Stimulated activated naive CD8-positive, alpha-beta T cell treated with anti-CD3 and anti-CD28 coated beads, Interleukin-15, Interleukin-2, amounts not matched to agents 100 ng/mL and 50 ng/mL, for 24 hours (primary cell): ENCODE measurements around the gene OTOGL.

ENCODE experiments used
- H3K27ac Mint-ChIP-seq: one replicate; pipeline ENCODE4 v1.8.0; 2021; ENCODE audit warnings: mild to moderate bottlenecking, mixed read lengths
- H3K27me3 Mint-ChIP-seq: one replicate; pipeline ENCODE4 v1.8.0; 2021; ENCODE audit warnings: mixed read lengths
- H3K36me3 Mint-ChIP-seq: one replicate; pipeline ENCODE4 v1.8.0; 2021; ENCODE audit warnings: low read depth, mixed read lengths
- H3K4me1 Mint-ChIP-seq: one replicate; pipeline ENCODE4 v1.8.0; 2021; ENCODE audit warnings: low read depth, mixed read lengths
- H3K4me3 Mint-ChIP-seq: one replicate; pipeline ENCODE4 v1.8.0; 2021; ENCODE audit warnings: mild to moderate bottlenecking, mixed read lengths
- H3K9me3 Mint-ChIP-seq: one replicate; pipeline ENCODE4 v1.8.0; 2021; ENCODE audit warnings: mixed read lengths

The OTOGL gene

GRCh38 chr12:80157645-80158044 lies 58.3 kb downstream of the OTOGL start:
- Mint-ChIP-seq H3K4me1 (no peaks in the 10 kb centered on the region), H3K36me3 (no peaks in the 10 kb centered on the region), H3K4me3 (no peak overlapping the region), H3K27me3 (peaks cover 19% of the 10 kb centered on the region), H3K9me3 (no peaks in the 10 kb centered on the region), H3K27ac (no peak overlapping the region)

GRCh38 chr12:80161612-80162011 lies 62.3 kb downstream of the OTOGL start:
- Mint-ChIP-seq H3K27me3 (peaks cover 19% of the 10 kb centered on the region), H3K4me3 (no peak overlapping the region), H3K36me3 (no peaks in the 10 kb centered on the region), H3K27ac (no peak overlapping the region), H3K4me1 (no peaks in the 10 kb centered on the region), H3K9me3 (no peaks in the 10 kb centered on the region)

GRCh38 chr12:80162177-80162576 lies 62.8 kb downstream of the OTOGL start:
- H3K27me3 Mint-ChIP-seq, result peaks cover 19% of the 10 kb centered on the region

GRCh38 chr12:80165746-80166145 lies 66.4 kb downstream of the OTOGL start:
- Mint-ChIP-seq H3K27me3 (peaks cover 4% of the 10 kb centered on the region), H3K36me3 (no peaks in the 10 kb centered on the region), H3K4me1 (peaks cover 6% of the 10 kb centered on the region), H3K9me3 (no peaks in the 10 kb centered on the region), H3K4me3 (no peak overlapping the region), H3K27ac (no peak overlapping the region)

More at GRCh38 chr12:80162177-80162576, 62.8 kb downstream of the OTOGL start:
- H3K9me3 Mint-ChIP-seq, result no peaks in the 10 kb centered on the region
- no peak overlapping the region for H3K27ac Mint-ChIP-seq
- no peaks in the 10 kb centered on the region for H3K4me1 Mint-ChIP-seq
- no peaks in the 10 kb centered on the region for H3K36me3 Mint-ChIP-seq
- H3K4me3 Mint-ChIP-seq, result no peak overlapping the region

GRCh38 chr12:80166751-80167150 lies 67.4 kb downstream of the OTOGL start:
- no peak overlapping the region for H3K4me3 Mint-ChIP-seq
- H3K27ac Mint-ChIP-seq, result no peak overlapping the region
- H3K36me3 Mint-ChIP-seq, result no peaks in the 10 kb centered on the region
- H3K9me3 Mint-ChIP-seq, result no peaks in the 10 kb centered on the region
- peaks cover 6% of the 10 kb centered on the region for H3K4me1 Mint-ChIP-seq
- no peaks in the 10 kb centered on the region for H3K27me3 Mint-ChIP-seq

- Mint-ChIP-seq H3K4me1 (peaks cover 6% of the 10 kb centered on the region), H3K4me3 (no peak overlapping the region), H3K9me3 (no peaks in the 10 kb centered on the region), H3K27me3 (peaks cover 4% of the 10 kb centered on the region), H3K36me3 (no peaks in the 10 kb centered on the region), H3K27ac (no peak overlapping the region)
These were observed 69.6 kb downstream of the OTOGL start for GRCh38 chr12:80168936-80169335.

GRCh38 chr12:80170915-80171314 lies 71.6 kb downstream of the OTOGL start:
- Mint-ChIP-seq H3K36me3 (no peaks in the 10 kb centered on the region), H3K27ac (no peak overlapping the region), H3K4me1 (peaks cover 6% of the 10 kb centered on the region), H3K9me3 (no peaks in the 10 kb centered on the region), H3K4me3 (no peak overlapping the region), H3K27me3 (peaks cover 4% of the 10 kb centered on the region)

GRCh38 chr12:80173083-80173864 lies 73.9 kb downstream of the OTOGL start:
- Mint-ChIP-seq H3K36me3 (no peaks in the 10 kb centered on the region), H3K4me1 (peaks cover 6% of the 10 kb centered on the region), H3K27me3 (peaks cover 4% of the 10 kb centered on the region), H3K27ac (no peak overlapping the region), H3K4me3 (no peak overlapping the region), H3K9me3 (no peaks in the 10 kb centered on the region)

GRCh38 chr12:80175307-80175930 lies 76.1 kb downstream of the OTOGL start:
- peaks cover 4% of the 10 kb centered on the region for H3K27me3 Mint-ChIP-seq
- no peaks in the 10 kb centered on the region for H3K9me3 Mint-ChIP-seq
- H3K4me1 Mint-ChIP-seq, result peaks cover 12% of the 10 kb centered on the region

GRCh38 chr12:80176706-80177105 lies 77.4 kb downstream of the OTOGL start:
- H3K36me3 Mint-ChIP-seq, result no peaks in the 10 kb centered on the region
- H3K27me3 Mint-ChIP-seq, result peaks cover 4% of the 10 kb centered on the region
- no peaks in the 10 kb centered on the region for H3K9me3 Mint-ChIP-seq
- H3K27ac Mint-ChIP-seq, result no peak overlapping the region
- H3K4me1 Mint-ChIP-seq, result peaks cover 12% of the 10 kb centered on the region
- H3K4me3 Mint-ChIP-seq, result no peak overlapping the region

More at GRCh38 chr12:80175307-80175930, 76.1 kb downstream of the OTOGL start:
- Mint-ChIP-seq H3K36me3 (no peaks in the 10 kb centered on the region), H3K27ac (no peak overlapping the region), H3K4me3 (no peak overlapping the region)

- H3K36me3 Mint-ChIP-seq, result no peaks in the 10 kb centered on the region
- no peaks in the 10 kb centered on the region for H3K9me3 Mint-ChIP-seq
- peaks cover under 1% of the 10 kb centered on the region for H3K27me3 Mint-ChIP-seq
- H3K27ac Mint-ChIP-seq, result no peak overlapping the region
- H3K4me1 Mint-ChIP-seq, result peaks cover 12% of the 10 kb centered on the region
- H3K4me3 Mint-ChIP-seq, result no peak overlapping the region
These were observed 79.5 kb downstream of the OTOGL start for GRCh38 chr12:80178846-80179245.

- Mint-ChIP-seq H3K36me3 (no peaks in the 10 kb centered on the region), H3K9me3 (no peaks in the 10 kb centered on the region), H3K27me3 (peaks cover 3% of the 10 kb centered on the region), H3K27ac (no peak overlapping the region), H3K4me1 (peaks cover 10% of the 10 kb centered on the region), H3K4me3 (no peak overlapping the region)
These were observed 84.6 kb downstream of the OTOGL start for GRCh38 chr12:80183939-80184338.

- Mint-ChIP-seq H3K36me3 (no peaks in the 10 kb centered on the region), H3K27ac (no peak overlapping the region), H3K4me1 (peaks cover 6% of the 10 kb centered on the region), H3K4me3 (no peak overlapping the region), H3K9me3 (no peaks in the 10 kb centered on the region), H3K27me3 (peaks cover 3% of the 10 kb centered on the region)
These were observed 85.6 kb downstream of the OTOGL start for GRCh38 chr12:80184926-80185325.

GRCh38 chr12:80186727-80187217 lies 87.4 kb downstream of the OTOGL start:
- Mint-ChIP-seq H3K36me3 (no peaks in the 10 kb centered on the region), H3K27me3 (peaks cover 6% of the 10 kb centered on the region), H3K4me3 (no peak overlapping the region), H3K4me1 (peaks cover 6% of the 10 kb centered on the region), H3K9me3 (no peaks in the 10 kb centered on the region), H3K27ac (no peak overlapping the region)

- H3K27ac Mint-ChIP-seq, result peak overlapping the region; percentile 78
These were observed 88.3 kb downstream of the OTOGL start for GRCh38 chr12:80187660-80188090.

More at GRCh38 chr12:80187660-80188090, 88.3 kb downstream of the OTOGL start:
- H3K27me3 Mint-ChIP-seq, result peaks cover 6% of the 10 kb centered on the region
- peaks cover 6% of the 10 kb centered on the region for H3K4me1 Mint-ChIP-seq
- peak overlapping the region; percentile 4 for H3K4me3 Mint-ChIP-seq
- H3K36me3 Mint-ChIP-seq, result no peaks in the 10 kb centered on the region
- no peaks in the 10 kb centered on the region for H3K9me3 Mint-ChIP-seq
